H4 (cell line): ENCODE measurements around the gene MRGPRF. TPM values are rescaled to one million over a fixed set of nuclear protein-coding genes. Genes with fewer than 3 reads are reported as not detected.
"Not testable (repeated sequence)": the region's sequence is repeated elsewhere in the genome, so short reads cannot be mapped to it uniquely, and the experiment has no call there.

Experiments
- DNase-seq: peaks from one replicate; pipeline ENCODE4 v3.0.0-alpha.2; 2015; ENCODE audit warnings: low spot score
- total RNA-seq: library from RNA; depleted of rRNA; stranded (reverse); fragments of >200 nt; shearing (Covaris generic); gene quantifications from 2 replicates; pipeline ENCODE4 v1.2.3, GENCODE V29; 2014

MRGPRF gene
- total RNA-seq, 1 experiment from 2014 or later = not detected

DNA sequence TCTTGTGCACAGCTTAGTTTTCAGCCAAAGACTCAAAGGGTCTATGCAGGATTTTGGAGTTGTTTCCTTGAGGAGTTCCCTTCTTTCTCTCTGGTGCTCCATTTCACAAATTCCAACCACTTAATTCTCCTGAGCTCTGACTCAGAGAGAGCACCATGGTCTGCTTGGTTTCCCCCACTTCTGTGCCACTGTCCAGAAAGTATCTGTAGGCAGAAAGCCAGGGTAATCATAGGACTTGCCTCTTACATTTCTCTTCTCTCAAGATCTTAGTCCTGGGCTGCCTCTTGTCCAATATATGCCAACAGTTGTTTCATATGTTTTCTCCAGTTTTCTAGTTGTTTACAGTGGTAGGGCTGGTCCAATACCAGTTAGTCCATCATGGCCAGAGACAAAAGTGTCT, 25.8 kb downstream of the MRGPRF start:
- DNase-seq = no peak

DNA sequence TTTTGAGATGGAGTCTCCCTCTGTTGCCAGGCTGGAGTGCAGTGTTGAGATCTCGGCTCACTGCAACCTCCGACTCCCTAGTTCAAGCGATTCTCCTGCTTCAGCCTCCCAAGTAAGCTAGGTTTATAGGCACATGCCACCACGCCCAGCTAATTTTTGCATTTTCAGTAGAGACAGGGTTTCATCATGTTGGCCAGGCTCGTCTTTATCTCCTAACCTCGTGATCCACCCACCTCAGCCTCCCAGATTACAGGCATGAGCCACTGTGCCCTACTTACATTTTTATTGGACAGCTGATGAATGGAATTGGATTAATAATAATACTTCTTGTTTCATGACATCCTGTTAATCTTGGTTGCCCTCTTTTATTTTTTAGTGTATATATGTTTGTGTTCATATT, 29.2 kb downstream of the MRGPRF start:
- DNase-seq = no peak

DNA sequence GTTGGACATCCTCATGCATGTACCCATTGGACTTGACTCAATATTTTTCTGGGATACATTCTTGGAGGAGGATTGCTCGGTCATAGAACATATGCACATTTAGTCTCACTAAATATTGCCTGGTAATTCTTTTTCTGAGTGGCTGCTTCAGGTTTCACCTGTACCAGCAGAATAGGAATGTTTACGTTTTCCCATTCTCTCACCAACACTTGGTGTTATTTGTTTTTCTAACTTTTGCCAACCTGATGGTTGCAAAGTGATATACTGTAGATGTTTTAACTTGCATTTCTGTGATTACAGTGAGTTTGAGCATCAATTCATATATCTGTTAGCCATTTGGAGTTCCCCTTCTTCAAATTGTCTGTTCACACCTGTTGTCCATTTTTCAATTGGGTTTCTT, 30.9 kb downstream of the MRGPRF start:
- DNase-seq = no peak

DNA sequence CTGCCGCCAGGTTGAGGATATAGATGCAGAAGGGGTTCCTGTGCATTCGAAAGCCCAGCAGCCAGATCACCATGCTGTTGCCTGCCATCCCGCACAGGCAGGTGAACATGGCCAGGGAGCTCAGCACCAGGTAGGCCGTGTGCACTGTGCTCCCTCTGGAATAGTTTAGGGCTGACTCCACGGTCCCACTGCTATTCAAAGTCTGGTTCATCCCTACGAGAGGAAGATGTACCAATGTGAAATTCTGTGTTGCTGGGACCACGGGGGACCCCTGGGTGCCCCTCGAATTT, 32.3 kb downstream of the MRGPRF start, which contains the start of gene MRGPRD:
TSS of gene MRGPRD (minus strand) at position 211 of the 290 bp plus-strand sequence. CDS start at position 211, 0 bp downstream.
- no peak for DNase-seq

DNA sequence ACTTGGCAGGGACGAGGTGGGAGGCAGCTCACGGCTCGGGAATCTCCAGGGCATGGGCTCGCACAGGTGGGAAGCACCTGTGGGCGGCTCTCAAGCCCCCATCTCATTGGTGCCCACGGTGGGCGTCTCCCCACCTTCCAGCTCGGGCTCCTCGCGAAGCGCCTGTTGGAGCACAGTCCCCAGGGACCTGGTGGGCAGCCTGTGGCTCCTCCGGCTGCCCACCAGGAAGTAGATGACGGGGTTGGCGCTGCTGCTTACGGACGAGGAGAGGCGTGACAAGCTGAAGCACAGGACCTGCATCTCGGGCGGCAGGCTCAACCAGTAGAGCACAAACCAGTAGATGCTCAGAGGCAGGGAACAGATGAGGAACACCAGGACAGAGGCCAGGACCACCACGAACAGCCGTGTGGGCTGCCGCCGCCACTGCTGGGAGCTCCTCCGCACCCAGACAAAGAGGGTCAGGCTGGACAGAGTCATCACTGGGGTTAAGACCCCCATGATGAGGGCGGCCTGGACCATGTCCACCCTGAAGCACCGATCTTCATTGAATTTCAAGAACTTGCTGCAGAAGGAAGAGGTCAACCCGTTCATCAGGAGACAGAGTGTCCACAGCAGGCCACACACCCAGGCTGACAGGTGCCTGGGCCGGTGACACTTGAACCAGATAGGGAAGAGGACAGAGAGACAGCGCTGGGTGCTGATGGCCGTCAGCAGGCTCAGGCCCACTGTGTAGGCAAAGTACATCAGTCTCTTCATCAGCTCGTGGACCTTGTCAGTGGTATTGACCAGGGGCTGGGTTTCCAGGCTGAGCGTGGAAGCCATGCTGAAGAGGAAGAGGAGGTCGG, 32.9 kb downstream of the MRGPRF start:
- no peak for DNase-seq

DNA sequence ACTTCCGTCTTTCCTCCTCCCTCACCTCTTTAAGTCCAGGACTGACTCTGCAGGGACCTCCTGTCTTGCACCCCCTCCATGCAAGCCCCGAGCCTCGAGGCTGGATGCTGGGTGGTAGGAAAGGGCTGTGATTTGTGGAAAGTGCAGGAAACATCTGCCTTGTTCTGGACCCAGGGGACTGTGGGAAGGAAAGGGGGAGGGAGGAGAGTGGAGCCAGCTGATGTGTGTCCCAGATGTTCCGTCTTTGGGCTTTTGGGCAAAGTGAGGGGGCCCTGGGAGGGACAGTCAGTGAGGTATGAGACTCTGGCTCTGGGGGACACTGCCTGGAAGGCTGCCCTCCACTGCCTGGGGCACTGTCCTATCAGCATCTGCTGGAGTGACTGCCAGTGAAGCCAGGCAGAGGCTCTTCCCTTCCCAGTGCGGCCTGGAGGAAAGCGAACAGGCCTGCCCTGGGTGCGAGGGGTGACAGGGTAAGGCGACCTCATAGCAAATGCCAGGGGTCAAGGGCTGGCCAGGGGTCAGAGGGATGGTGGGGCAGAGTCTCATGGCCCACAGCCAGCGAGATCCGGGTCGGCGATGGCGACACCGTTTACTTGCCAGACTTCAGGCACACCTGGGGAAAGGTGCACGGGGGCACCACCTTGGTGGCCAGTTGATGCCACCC, 34.0 kb downstream of the MRGPRF start:
- no peak for DNase-seq

DNA sequence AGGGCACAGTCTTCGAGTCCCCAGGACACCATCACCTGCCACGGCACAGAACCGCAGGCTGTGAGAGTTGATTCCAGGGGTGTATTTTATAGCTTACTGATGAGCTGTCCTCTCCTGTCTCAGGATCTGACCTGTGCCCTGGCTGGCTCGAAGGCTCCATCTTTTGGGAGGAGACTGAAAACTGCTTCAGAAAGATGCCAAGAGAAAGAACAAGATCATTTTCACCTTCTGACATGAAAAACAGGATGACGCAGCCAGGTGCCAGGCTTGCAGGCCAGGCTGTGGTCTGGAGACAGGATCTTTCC, 34.5 kb downstream of the MRGPRF start:
- DNase-seq = no peak

DNA sequence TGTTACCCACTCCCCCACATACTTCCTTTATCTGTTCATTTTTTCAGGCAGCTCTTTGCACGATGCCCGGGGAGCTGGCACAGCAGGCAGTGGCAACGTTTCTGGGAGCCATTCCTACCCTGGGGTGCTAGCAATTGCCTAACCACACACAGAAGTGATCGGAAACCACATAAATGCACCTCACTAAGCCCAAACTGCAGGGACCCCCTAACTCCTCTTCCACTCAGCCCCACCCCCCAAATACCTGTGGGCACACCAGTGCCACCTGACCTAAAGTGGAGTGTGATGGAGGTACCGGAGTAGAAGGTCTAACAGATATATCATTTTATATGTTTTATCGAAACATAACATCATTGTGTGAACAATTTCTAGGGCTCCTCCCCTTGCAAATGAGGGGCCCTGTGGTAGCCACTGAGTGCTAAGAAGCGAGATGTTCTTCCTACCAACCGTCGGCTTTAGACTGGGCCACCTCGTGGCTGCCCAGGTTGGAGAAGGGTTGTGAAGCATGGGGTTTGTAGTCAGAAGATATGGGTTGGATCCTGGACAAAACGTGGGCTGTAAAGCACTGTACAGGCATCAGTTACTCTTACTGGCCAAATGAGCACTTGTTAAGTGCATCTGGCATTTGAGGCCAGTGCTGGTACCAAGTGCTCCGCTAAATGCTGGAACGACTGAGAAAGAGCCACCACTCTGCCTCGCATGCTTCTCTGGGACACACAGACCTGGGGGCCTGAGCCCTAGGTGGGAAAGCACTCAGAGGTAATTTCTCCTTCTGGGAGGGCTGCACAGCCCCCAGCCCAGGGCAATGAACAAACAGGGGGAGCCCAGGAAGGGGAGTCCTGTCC, 35.0 kb downstream of the MRGPRF start:
- no peak for DNase-seq

DNA sequence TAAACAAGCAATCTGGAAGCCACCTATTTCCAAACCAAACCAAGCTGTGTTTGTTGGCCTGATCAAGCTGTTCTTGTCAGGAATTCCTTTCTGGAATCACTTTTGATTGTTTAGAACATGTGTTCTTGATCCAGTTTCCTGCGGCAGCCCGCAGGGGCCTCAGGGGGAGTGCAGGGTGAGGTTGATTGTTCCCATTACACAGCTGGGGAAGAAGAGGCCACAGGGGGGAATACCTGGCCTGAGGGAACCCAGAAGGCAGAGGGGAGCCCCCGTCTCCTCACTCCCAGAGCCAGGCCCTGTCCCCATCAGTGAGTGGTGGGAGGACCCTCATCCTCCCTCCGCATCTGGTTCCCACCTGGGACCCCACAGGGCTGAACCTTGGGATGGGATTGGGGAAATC, 36.5 kb downstream of the MRGPRF start:
- no peak for DNase-seq

DNA sequence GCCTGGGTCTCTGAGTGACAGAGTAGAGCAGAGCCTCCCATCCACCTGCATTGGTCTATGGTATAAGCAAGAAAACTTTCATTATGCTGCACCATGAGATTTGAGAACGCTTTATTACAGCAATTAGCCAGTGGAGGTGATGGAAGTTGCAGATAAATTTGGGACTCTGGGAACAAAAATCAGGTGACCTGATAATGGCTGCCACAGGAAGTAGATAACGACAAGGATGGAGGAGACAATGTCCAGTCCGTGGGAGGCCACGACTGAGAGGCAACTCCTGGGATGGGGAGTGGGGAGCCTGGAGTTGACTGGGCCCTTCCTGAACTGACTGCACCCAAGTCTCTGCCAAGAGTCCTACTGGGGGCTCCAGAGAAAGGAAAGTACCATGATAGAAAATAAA, 37.0 kb downstream of the MRGPRF start:
- no peak for DNase-seq

DNA sequence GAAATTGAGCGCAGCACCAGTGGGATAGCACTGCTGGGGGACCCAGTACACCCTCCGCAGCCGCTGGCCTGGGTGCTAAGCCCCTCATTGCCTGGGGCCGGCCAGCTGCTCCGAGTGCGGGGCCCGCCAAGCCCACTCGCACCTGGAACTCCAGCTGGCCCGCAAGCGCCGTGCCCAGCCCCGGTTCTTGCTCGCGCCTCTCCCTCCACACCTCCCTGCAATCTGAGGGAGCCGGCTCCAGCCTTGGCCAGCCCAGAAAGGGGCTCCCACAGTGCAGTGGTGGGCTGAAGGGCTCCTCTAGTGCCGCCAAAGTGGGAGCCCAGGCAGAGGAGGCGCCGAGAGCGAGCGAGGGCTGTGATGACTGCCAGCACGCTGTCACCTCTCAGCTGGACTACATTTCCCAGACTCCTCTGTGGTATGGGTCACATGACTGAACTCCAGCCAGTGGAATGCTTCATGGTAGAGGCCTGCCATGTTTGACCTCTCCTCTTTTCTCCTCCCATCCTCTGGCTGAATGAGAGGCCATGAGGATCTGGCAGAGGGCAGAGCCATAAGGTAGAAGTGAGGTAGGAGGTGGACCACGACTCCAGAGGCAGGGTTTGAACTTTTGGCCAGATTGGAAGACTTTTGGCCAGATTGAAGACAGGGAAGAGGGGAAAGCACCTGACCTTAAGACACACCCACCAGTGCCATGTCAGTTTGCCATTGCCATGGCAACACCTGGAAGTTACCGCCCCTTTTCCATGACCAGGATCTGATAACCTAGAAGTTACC, 38.4 kb downstream of the MRGPRF start:
- DNase-seq = no peak

DNA sequence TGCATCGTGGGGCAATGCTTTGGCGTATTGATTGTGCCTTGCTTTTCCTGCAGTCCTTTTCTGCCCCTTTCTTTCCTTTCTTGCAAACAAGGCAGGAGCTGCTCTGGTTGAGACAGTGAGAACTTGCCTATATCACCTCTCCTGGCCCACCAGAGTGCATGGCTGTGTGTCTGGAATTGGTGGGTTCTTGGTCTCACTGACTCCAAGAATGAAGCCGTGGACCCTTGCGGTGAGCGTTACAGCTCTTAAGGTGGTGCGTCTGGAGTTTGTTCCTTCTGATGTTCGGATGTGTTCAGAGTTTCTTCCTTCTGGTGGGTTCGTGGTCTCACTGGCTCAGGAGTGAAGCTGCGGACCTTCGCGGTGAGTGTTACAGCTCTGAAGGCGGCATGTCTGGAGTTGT, 39.3 kb downstream of the MRGPRF start:
- DNase-seq = not testable (repeated sequence)

DNA sequence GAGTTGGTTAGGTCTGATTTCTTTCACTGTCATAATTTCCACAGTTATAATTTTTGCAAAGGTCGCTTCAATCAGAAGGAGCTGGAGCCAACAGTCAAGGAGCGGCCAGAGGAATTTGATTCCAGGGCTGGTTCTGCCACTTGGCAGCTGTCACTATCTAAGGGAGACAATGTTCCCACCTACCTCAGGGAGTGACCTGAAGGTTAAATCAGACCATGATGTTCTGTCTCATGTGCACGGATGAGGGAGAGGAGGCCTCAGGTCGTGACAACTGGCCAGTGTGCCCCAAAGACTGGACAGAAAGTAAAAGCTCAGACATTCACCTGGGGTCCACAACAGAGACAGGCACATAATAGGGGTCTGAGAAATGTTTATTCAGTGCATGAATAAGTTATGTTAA, 39.8 kb downstream of the MRGPRF start:
- DNase-seq = no peak

DNA sequence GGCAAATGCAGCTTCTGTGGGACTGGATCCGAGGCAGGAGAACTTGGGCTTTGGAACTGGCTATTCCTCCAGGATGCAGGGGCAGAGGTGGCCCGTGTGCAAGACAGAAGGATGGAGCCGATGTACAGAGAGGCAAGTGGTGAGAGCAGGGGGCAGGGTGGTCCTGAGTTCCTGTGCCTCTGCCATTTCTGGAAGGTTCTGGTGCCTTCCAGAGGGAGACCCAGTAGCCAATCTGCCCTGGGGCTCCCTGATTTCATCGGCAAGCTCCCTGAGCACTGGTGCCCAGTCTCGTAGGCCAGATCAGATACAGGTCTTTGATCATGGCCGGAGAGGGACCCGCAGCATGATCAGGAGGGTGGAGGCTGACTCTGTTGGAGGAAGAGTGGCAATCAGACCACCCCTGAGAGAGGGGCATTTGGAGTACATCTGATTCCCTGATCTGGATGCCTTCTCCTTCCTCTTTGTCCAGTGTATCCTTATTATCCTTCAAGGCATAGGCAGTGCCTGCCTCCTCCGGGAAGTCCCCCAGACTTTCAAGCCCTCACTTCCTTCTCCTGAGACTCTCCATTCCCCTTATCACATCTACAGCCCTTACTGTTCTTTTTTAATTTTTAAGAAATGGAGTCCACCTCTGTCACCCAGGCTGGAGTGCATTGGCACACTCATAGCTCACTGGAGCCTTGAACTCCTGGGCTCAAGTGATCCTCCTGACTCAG, 42.0 kb downstream of the MRGPRF start:
- DNase-seq = no peak

DNA sequence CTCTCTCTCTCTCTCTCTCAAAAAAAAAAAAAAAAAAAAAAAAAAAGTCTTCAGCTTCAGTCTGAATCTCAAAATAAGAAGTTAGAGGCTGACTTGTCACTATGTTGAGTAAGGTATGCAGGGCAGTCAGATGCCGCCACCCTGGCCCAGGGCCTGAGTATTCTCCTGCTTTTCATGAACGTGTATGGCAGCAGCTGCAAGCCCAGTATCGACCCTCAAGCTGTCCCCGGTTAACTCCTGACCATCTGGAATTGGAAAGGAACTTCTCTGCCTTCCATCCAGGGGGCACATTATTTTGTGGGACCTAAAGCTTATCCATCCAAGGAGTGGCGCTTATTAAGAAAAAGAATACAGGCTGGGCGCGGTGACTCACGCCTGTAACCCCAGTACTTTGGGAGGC, 43.7 kb downstream of the MRGPRF start:
- DNase-seq = no peak

DNA sequence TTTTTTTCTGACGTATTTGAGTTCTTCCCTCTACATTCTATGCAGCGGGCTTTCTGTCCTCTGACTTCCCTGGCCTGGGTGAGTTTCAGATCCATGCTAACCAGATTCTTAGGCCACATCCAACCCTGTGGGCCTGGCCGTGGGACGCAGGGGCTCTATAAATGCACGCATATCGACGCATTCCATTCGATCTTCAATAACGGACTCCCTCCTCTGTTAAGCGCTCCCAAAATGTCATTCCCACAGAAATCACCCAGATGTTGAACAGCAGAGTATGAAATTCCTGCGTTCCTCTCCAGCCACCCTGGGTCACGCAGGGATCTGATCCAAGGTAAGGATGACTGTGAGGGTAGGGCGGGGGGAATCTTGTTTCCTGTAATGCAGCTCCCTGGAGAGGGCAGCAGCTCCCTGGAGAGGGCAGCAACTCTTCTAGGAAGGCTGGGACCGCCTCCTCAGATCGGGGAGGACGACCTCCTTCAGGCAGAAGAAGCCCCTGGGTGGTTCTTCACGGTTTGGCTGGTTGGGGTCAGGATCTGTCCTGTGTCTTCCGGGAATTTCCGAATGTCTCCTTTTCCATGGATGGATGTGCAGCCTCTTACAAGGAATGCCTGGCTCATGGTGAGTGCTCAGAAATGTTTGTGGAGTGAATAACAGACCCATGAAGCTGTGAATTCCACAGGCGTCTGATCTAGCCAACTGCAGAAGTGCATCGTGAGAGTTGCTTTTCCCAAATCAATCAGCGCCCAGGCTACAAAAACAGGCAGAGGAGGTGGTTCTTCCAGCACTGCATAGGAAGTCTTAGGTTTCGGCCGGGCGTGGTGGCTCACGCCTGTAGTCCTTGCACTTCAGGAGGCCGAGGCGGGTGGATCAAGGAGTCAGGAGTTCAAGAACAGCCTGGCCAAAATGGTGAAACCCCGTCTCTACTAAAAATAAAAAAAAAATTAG, 44.5 kb downstream of the MRGPRF start:
- DNase-seq = no peak

DNA sequence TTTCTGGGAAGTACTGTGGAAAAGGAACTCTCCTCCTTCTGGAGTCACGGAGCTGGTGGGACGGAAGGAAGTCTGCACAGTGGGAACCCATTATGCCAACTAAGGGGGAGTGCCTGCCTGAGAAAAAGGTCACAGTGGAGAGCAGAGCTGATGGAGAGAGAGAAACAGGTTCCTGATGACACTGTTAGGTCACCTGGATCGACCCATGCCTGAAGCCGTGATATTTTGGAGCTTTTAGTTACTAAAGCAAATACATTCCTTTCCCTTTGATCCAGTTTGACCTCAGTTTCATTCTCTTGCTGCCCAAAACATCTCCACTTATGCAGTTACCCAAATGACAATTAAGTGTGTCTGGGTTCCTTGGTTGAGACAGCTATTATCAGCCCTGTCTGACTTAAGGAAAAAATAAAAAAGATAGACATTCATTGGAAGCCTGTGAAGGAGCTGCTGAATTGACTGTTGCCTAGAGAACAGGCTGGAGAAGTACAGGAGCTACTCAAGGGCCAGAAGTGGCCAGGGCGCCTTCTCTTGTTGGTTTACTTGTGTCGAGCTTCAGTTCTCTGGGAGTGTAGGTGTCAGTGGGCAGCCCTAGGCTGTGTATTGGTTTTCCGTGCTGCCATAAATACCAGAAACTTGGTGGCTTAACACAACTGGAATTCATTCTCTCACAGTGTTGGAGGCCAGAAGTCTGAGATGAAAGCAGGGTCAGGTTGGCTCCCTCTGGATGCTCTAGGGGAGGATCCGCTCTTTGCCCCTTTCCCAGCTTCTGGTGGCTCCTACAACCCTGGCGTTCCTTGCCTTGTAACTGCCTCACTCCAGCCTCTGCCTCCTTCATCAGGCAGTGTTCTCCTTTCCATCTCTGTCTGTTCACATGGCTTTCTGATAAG, 45.9 kb downstream of the MRGPRF start:
- no peak for DNase-seq

DNA sequence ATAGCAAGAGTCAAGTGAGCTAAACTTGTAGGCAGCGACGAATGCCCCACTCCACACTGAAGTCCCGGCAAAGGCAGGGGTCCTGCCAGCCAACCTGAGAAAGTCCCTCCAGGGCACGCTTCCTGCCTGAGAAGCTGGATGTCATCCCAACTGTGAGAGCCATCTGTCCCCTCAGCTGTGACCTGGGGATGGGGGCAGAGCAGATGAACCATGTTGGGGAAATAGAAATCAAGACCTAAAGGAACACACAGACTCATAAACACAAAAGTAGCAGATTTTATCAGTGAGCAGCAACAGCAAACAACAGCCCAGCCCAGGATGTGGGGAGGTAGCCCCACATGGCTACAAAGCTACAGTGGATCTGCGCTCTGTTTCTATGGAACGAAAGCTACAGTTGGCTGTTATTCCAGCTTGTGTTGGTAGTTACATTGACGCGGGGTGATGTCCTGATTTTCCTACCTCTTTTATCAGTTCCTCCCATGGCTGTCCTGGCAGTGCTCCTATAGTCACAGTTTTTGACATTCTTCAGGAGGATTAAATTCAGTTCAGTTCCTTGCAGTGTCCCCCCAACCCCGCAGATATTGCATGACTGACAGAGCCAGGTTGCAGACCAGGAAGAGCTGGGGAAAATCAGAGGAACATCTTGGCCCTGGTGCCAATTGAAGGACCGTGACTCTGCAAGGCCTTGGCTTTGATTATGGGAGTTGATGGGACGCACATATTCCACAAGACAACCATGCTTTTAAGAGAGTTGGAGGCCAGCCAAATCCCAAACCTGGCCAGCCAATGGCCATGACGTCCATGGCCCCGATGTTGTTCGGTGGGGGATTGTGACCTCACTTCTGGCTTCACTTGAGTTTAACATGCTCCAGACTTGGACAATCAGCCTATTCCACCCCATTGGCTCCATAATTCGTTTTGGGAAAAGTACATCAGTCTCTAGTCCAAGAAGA, 46.9 kb downstream of the MRGPRF start:
- DNase-seq = no peak
